Tibial nerve (tissue), 4 donors: Measurements from ENCODE around the gene TMEM234.

ENCODE experiments used
- EP300 ChIP-seq, 2 donors: sonication (generic); formaldehyde crosslinking; IDR thresholded peaks; one replicate each; pipeline ENCODE4 v1.6.1; 2017; ENCODE audit warnings: antibody characterized with exemption in 2 of 2, mild to moderate bottlenecking in 1 of 2
- TF ChIP-seq, protein P1 (sequence below), 5 experiments: fragments of 200-600 bp in 3 of 5; fragments of 450-650 bp in 2 of 5; sonication (generic) in 3 of 5; IDR thresholded peaks; one replicate each; pipeline ENCODE4 v1.5.1; 2016 to 2019; ENCODE audit warnings: antibody characterized with exemption in 5 of 5, mild to moderate bottlenecking in 3 of 5, moderate library complexity in 2 of 5

DNA sequence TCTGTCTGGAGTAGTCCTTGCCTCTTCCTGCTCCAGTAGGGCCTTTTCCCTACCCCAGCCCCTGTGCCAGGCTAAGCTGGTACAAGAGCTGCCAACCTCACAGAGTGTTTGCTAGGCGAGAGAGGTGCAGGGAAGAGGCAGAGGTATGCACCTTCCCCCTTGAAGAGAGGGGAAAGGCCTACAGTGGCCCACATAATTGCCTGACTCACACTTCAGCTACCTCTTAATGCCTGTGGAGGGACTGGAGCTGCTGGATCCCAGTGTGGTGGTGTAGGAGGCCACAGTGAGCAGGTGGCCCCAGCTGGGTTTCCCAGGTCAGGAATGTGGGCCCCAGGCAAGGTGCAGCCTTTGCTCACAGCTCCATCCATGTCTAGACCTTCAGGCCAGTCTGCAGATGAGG lies 25.1 kb downstream of the TMEM234 start:
- TF ChIP-seq, protein P1, sequence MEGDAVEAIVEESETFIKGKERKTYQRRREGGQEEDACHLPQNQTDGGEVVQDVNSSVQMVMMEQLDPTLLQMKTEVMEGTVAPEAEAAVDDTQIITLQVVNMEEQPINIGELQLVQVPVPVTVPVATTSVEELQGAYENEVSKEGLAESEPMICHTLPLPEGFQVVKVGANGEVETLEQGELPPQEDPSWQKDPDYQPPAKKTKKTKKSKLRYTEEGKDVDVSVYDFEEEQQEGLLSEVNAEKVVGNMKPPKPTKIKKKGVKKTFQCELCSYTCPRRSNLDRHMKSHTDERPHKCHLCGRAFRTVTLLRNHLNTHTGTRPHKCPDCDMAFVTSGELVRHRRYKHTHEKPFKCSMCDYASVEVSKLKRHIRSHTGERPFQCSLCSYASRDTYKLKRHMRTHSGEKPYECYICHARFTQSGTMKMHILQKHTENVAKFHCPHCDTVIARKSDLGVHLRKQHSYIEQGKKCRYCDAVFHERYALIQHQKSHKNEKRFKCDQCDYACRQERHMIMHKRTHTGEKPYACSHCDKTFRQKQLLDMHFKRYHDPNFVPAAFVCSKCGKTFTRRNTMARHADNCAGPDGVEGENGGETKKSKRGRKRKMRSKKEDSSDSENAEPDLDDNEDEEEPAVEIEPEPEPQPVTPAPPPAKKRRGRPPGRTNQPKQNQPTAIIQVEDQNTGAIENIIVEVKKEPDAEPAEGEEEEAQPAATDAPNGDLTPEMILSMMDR (IDR thresholded peaks at IDR 0.05), result no peak
- no peak for TF ChIP-seq EP300 (IDR thresholded peaks at IDR 0.05)
